Ramos (cell line): ENCODE results near the gene UNC5CL.

Experiments
- in situ Hi-C: fragments of 300-500 bp; cut with MboI; formaldehyde crosslinking; loops from one replicate; pipeline ENCODE4 v1.14.3; 2022; ENCODE audit warnings: low sequenced_read_pairs; ENCODE audit not compliant: unreplicated experiment

UNC5CL gene

GRCh38 chr6:41039060-41039998 is at the start of gene UNC5CL:
UNC5CL (minus strand) TSS chr6:41039221; CDS start chr6:41035074, 4,147 bp downstream.
- in situ Hi-C loops, result no loop called here

- in situ Hi-C loops, result loop anchor here (25.0 kb wide), 1 partner anchor 224 kb away; no protein-coding TSS in a partner anchor
Measured at GRCh38 chr6:41088451-41088850, 49.4 kb upstream of the UNC5CL start.

DNA sequence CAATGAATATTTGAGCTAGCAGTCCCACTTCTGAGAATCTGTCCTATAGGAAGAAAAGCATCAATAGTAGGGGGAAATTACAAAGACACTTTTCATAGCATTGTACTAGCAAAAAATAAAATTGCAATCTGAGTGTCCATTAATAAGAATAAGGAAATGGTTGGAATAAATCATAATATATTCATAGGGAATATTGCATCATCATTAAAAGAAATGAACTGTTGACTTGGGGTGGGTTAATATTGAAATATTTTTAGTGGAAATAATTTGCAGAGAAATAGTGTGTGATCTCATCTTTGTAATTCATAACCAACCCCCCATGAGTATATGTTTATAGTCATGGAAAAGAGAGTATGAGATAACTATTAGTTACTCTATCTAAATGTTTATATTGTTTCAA is 46.2 kb upstream of the UNC5CL start:
- in situ Hi-C loops, result loop anchor here (25.0 kb wide), 1 partner anchor 227 kb away; no protein-coding TSS in a partner anchor

- in situ Hi-C loops, result loop anchor here (25.0 kb wide), 1 partner anchor 229 kb away; no protein-coding TSS in a partner anchor
Measured at GRCh38 chr6:41083072-41083471, 44.1 kb upstream of the UNC5CL start.

DNA sequence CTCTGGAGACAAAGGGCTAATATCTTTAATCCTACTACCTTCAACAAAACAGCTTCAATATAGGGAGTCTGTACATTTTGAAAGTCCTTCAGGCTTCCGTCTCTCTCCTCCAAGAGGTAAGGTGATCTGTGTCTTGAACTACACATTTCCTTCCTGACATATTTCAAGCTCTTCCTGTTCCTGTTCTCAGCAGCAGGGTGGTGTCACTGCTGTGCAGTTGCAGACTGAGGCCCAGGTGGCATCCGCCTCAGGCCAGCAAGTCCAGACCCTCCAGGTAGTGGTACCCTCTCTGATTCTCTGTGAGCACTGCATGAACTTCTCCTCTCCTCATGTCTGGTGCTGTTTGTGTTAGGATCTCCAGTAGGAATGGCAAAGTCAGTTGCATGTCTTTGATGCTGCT is 41.6 kb upstream of the UNC5CL start:
- in situ Hi-C loops, result loop anchor here (25.0 kb wide), 1 partner anchor 232 kb away; no protein-coding TSS in a partner anchor

DNA sequence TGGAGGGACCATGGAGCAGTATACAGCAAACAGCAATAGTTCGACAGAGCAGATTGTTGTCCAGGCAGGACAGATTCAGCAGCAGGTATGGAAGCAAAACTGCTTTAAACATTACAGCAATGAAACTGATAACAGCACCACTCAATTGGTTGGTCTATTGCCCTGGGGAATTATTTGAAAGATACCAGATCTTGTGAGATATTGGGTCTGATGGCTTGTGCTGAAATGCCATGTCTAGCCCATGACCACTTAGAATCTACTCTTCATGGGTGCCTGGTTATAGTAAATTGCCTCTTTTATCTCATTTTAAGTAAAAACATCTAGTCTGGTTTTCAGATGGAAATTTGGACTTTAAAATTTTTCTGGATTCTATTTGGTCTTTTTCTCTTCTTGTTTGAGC is 40.1 kb upstream of the UNC5CL start:
- in situ Hi-C loops, result loop anchor here (25.0 kb wide), 1 partner anchor 233 kb away; no protein-coding TSS in a partner anchor

DNA sequence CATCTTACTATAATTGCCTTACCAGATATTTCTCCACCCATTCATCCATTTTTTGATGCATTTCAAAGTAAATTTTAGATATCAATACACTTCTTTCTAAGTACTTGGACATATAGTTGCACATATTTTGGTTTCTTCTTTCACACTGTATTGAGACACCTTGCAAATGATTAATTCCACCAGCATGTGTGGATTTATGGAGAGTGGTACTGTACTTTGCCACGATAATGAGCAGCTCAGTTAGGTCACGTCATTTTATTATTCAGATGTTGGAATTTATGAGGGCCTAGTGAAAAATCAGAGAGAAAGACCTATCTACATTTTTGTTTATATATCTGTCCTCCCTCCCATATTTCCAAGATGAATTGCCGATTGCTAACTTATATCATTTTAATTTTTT is 39.1 kb upstream of the UNC5CL start:
- in situ Hi-C loops, result loop anchor here (25.0 kb wide), 1 partner anchor 234 kb away; no protein-coding TSS in a partner anchor

GRCh38 chr6:41077536-41077935 is 38.5 kb upstream of the UNC5CL start:
- in situ Hi-C loops, result loop anchor here (25.0 kb wide), 1 partner anchor 235 kb away; no protein-coding TSS in a partner anchor

- in situ Hi-C loops, result loop anchor here (25.0 kb wide), 1 partner anchor 236 kb away; no protein-coding TSS in a partner anchor
Measured at GRCh38 chr6:41075651-41076626, 36.9 kb upstream of the UNC5CL start.

GRCh38 chr6:41074692-41075436 is 35.8 kb upstream of the UNC5CL start:
- in situ Hi-C loops, result loop anchor here (25.0 kb wide), 1 partner anchor 237 kb away; no protein-coding TSS in a partner anchor

DNA sequence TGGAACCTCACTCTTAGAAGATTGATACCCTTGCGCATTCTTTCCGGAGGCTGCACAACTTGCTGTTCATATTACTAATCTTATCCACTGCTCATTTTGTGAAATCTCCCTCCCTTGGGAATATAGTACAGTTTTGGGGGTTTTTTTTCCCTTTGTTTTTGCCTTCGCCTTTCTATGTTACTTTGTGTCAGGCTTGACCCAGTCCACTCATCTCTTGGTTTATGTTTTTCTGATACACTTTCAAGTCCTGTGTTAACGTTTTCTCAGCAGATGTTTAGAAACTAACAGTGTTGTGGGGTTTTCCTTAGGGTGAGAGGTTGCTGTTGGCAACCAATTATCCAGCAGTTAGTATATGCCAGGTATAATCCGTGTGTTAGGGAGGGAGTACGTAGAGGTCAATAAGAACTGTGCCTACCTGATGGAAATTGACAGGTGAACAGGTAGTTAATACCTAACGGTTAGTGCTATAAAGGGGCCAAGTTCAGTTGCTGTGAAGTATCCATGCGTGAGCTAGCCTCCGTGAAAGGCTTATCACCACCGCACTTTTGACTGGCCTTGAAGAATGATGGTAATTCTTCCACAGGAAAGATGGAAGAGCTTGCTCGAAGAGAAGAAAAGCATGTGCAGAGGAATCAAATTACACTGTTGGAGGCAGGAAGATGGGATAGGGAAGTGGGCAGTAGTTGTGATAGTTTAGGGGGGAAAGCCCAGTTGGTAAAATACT is 35.1 kb upstream of the UNC5CL start:
- in situ Hi-C loops, result no loop called here

DNA sequence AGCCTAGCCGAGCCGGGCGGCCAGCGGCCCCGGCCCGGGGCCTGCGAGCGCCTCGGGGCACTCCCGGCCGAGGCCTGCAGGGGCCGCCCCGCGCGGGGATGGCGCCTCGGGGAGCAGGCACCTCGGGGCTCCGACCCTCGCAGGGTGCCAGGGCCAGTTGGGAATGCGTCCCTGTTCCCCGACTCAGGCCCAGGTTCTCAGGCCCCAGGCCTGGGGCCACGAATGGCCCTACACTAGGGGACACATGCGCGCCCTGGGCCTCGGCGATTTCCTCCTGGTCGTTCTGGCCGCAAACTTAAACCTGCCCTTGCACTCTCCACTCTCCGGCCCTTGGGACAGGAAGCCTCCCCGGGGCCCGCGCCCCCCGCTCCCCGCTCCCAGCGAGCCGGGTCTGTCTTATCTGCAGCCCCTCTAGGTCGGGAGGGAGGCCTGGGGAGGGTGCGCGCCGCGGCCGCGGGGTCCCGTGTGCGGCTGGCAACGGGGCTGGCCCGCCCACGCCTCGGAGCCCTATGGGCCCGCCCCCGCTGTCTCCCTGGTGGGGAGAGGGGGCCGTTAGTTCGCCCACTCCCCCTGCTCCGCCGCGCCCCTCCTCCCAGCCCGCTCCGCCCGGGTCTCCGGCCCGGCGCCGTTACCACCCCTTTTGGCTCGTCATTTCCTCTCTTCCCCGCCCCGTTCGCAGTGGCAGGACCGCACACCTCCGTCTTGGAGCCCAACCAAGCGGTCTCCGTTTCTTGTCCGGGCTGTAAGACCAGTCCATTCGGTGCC is 34.4 kb upstream of the UNC5CL start:
- in situ Hi-C loops, result no loop called here

DNA sequence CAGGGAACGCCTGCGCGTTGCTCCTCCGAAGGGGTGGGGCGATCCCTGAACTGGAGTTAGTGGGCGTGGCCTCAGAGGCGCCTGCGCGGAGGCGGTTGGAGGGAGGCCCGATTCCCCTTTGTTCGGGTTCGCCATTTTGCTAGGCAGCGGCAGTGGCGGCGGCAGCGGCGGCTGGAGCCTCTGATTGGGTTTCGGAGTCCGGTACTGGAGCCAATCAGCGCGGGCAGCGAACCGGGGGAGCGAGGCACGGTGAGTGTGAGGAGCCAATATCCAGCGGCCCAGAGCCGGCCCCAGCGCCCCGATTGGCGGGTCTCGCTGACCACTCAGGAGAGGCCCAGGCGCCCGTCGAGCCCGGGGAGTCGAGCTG is 33.8 kb upstream of the UNC5CL start, which contains the start of gene NFYA:
Gene NFYA (plus strand): TSS at position 139 of the 367 bp plus-strand sequence. CDS start 6,116 bp downstream, outside the sequence.
- in situ Hi-C loops, result no loop called here

DNA sequence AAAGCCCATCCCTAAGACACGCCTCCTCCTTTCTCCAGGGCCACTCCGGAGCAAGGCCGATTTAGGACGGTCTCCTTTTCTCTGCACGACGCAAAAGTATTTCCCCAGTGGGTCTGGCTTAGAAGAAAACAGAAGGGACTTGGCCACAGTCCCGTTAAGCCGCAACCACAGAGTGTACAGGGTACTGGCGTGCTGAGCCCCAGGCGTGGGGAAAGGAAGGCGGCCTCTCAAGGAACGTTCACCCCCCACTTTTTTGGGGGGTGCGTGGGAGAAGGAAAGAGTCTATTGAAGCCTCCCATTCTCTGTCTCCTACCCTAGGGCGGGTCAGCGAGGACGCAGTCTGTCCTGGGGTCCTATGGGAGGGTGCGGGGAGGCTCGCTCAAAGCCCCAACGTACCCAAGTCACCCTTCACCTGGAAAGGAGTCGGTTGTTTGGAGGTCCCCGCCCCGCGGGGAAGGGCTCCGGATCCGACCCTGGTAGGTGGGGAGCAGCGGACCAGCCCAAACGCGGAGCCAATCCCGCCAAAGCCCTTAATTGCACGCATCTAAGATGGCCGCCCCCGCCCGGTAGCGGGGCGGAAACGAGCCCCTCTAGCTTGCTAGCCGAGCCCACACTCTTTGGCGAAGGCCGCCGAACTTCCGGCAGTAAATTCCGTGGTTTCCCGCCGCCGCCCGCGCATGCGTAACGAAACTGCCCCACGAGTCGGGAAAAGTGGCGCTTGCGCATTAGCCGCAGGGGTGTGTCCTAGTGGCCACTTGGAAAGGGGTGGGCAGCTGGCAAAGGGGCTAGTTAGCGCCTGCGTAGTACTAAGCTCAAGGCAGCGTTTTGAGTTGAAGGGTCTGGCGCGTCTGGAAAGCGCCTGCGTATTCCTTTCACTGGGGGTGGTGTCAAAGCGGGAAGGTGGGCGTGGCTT is 33.2 kb upstream of the UNC5CL start, which contains the start of gene OARD1:
Gene OARD1 (minus strand): TSS at position 434 of the 913 bp plus-strand sequence. CDS start 722 bp downstream, outside the sequence.
- in situ Hi-C loops, result no loop called here

DNA sequence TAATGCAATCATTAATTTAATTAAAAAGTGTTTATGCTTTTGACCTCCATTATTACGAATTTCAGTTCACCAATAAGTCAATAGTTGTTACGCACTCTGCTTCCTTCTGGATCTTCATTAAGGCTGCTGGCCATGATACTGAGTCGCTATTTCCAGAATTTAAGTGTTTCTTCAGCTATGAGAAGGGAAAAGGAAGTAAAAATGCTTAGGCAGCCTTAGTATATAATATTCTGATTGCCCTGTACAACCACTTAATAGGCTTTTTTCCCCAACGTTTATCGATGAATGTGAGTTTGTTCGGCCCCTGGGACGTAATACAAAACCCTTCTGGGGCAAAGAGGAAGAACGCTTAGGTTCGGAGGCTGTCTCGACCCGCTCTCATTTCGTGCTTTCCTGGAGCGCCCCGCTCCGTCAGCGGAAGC is 32.5 kb upstream of the UNC5CL start:
- in situ Hi-C loops, result no loop called here

DNA sequence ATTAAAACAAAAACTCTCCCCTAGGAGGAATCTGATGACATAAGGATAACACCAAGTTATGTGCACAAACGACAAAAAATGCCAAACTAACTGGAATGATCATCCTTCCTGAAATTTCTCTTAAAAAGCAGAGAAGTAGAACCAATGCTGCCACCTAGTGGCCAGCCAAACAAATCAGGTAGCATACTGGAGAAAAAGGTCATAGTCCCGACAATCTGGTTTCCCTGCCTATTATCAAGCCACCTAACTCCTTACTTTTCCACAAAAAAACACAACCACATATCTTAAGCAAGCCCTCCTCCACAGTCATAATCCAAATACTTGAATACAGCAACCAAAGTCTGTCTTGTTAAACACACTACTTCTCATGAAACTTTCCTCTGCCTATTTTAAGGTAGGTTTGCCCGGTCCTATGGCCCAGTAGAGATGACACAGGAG is 27.9 kb upstream of the UNC5CL start:
- in situ Hi-C loops, result no loop called here

DNA sequence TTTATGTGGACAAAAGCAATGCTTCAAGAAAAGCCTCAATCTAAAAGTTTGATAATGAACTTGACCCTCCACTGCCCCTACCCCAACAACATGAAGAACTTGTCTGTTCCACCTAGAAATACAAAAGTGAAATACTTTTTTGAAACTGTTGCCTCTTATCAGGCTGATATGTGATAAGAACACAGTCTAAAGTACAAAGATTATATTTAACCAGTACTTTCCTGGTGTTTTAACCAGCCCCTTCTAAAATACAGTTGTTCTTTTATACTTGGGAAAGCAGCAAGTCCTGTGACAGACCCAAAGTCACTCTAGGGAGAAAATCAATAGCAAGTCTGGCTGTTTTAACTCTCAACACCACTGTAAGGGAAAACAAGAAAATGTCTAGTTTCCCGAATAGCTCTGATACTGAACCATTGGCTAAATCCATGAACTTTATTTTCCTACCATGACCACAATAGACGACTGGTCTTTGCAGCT is 26.6 kb upstream of the UNC5CL start:
- in situ Hi-C loops, result no loop called here
